Breast epithelium (tissue), 4 donors: Measurements from ENCODE around the gene MAD2L1BP. TPM values are rescaled to one million over a fixed set of nuclear protein-coding genes. Genes with fewer than 3 reads are reported as not detected.

Experiments used
- DNase-seq, 2 donors: peaks; one replicate each; pipeline ENCODE4 v3.0.0-alpha.2; 2019; ENCODE audit warnings: low spot score in 2 of 2
- H3K27ac ChIP-seq, 2 donors: fragments of 200-600 bp; sonication (generic) in 1 of 2; one replicate each; pipeline ENCODE4 v1.5.1; 2016 to 2019; ENCODE audit warnings: mild to moderate bottlenecking in 1 of 2
- H3K27me3 ChIP-seq, 2 donors: fragments of 200-600 bp; sonication (generic) in 1 of 2; one replicate each; pipeline versions ENCODE4 v1.5.1 to v1.6.0; 2017 to 2019; ENCODE audit warnings: control low read depth in 1 of 2, mild to moderate bottlenecking in 1 of 2
- H3K36me3 ChIP-seq: fragments of 200-600 bp; one replicate; pipeline ENCODE4 v1.5.1; 2019
- H3K4me1 ChIP-seq, 2 donors: fragments of 200-600 bp; sonication (generic); one replicate each; pipeline ENCODE4 v1.5.1; 2016 to 2019; ENCODE audit warnings: control low read depth in 1 of 2
- H3K4me3 ChIP-seq, 3 donors: fragments of 200-600 bp; sonication (generic); 1 replicate in 2 of 3; 2 replicates in 1 of 3; pipeline ENCODE4 v1.5.1; 2016 to 2019; ENCODE audit warnings: mild to moderate bottlenecking in 3 of 3, moderate library complexity in 2 of 3
- H3K9me3 ChIP-seq, 2 donors: fragments of 200-600 bp; sonication (generic) in 1 of 2; one replicate each; pipeline ENCODE4 v1.5.1; 2016 to 2019; ENCODE audit warnings: control low read depth in 1 of 2
- POLR2A ChIP-seq: fragments of 450-650 bp; IDR thresholded peaks from one replicate; pipeline ENCODE4 v1.6.1; 2016; ENCODE audit warnings: antibody characterized with exemption, mild to moderate bottlenecking, moderate library complexity
- POLR2AphosphoS5 ChIP-seq, 3 donors: sonication (generic); formaldehyde crosslinking; IDR thresholded peaks; one replicate each; pipeline ENCODE4 v1.6.1; 2017; ENCODE audit warnings: antibody characterized with exemption in 3 of 3
- intact Hi-C: fragments of 100-400 bp; cut with DNase I; formaldehyde crosslinking; loops from one replicate; pipeline ENCODE4 v1.15.1; 2023; ENCODE audit warnings: low total_unique reads
- total RNA-seq, 3 donors: library from RNA; depleted of rRNA; stranded (reverse); fragments of >200 nt; gene quantifications; one replicate each; pipeline ENCODE4 v1.1.0, GENCODE V29; 2016
- TF ChIP-seq, protein P1 (sequence below), 3 donors: fragments of 450-650 bp; IDR thresholded peaks; one replicate each; pipeline ENCODE4 v1.5.1; 2016 to 2017; ENCODE audit warnings: antibody characterized with exemption in 3 of 3, mild to moderate bottlenecking in 3 of 3, moderate library complexity in 3 of 3

The MAD2L1BP gene
- total RNA-seq, 3 donors from 2014 or later = 33.4 to 53.0 (median 33.4) TPM

DNA sequence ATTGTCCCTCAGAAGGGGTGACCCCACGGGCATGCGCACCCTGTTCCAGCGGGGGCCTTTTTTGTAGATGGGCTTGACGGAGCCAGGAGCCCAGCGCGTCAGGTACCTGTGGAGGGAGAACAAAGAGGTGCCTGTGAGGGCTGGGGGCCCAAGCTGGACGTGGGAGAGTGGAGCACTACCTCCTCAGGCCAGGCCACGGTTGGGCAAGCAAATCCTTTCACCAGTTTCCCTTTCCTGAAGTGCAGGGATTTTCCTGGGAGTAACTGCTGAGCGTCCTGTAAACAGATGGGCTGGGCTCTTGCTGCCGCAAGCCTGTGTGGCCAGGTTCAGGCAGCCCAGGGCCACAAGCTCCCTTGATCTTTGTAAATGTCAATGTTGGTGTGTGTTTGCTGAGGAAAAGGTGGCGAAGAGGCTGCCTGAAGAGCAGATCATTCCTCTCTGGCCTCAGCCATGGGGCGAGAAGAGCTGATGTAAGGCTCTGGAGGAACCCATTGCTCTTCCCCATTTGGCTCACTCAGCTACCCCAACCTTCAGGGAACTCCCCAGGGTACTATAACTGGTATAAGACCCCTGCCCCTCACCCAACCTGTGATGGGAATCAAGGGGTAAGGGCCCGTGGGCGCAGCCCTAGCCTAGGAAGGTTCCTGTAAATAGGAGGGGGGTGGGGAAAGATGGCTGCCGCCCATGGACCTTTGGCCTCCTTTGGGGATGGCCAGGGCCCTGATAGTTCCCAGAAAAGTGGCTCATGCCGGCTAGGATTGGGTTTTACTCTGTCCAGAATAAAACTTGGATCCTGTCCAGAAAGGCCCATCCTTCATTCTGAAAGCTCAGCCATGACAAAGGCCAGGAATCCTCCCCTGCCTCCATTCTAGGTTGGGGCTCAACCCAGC is 36.4 kb downstream of the MAD2L1BP start:
- Histone ChIP-seq H3K27ac (peak overlapping the region; percentile 34 to 70), H3K27me3 (no peaks in the 10 kb centered on the region), H3K9me3 (no peaks in the 10 kb centered on the region), H3K4me1 (peaks cover 3 to 16% of the 10 kb centered on the region in 2 donors), H3K36me3 (no peaks in the 10 kb centered on the region), H3K4me3 (no peak overlapping the region)
- DNase-seq = peak; percentile 32 to 64
- TF ChIP-seq POLR2AphosphoS5 (IDR thresholded peaks at IDR 0.05) (peak in 1 of 3 donors; percentile 36), POLR2A (no peak)
- TF ChIP-seq, protein P1, sequence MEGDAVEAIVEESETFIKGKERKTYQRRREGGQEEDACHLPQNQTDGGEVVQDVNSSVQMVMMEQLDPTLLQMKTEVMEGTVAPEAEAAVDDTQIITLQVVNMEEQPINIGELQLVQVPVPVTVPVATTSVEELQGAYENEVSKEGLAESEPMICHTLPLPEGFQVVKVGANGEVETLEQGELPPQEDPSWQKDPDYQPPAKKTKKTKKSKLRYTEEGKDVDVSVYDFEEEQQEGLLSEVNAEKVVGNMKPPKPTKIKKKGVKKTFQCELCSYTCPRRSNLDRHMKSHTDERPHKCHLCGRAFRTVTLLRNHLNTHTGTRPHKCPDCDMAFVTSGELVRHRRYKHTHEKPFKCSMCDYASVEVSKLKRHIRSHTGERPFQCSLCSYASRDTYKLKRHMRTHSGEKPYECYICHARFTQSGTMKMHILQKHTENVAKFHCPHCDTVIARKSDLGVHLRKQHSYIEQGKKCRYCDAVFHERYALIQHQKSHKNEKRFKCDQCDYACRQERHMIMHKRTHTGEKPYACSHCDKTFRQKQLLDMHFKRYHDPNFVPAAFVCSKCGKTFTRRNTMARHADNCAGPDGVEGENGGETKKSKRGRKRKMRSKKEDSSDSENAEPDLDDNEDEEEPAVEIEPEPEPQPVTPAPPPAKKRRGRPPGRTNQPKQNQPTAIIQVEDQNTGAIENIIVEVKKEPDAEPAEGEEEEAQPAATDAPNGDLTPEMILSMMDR (IDR thresholded peaks at IDR 0.05) = no peak
- intact Hi-C loops = loop anchor here (1.0 kb wide), 1 partner anchor 401 kb away; no protein-coding TSS in a partner anchor

DNA sequence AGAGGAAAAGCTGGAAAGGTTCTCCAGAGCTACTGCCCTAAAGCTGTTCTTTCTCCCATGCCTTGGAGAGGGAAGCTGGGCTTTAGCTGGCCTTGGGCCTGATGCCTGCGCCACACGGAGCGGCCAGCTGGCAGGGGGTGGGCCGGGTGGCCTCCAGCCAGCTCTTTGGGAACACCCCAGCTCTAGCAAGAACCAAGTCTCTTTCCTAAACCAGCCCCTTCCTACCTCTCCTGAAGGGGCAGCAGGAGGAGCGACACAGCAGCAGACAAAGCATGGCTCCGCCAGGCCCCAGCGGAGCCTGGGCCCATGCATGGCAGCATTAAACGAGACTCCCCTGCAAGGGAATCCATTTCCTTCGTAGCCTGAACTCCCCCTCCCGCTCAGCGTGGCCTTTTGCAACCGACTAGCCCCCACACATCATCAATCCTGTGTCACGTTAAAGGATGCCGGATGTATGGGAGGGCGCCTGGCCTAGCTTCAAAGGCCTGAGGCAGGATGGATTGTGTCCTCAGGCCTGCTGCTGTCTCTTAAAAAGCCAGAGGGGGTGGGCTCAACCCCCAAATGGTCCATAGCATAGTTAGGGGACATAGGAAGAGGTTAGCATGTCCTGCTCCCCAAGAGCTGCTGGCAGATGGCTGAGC is 37.9 kb downstream of the MAD2L1BP start:
- TF ChIP-seq POLR2AphosphoS5 (IDR thresholded peaks at IDR 0.05) = no peak
- TF ChIP-seq, protein P1 (IDR thresholded peaks at IDR 0.05) = no peak
- no peak for TF ChIP-seq POLR2A
- H3K27ac ChIP-seq = peak overlapping the region in 1 of 2 donors; percentile 30
- intact Hi-C loops = no loop called here

DNA sequence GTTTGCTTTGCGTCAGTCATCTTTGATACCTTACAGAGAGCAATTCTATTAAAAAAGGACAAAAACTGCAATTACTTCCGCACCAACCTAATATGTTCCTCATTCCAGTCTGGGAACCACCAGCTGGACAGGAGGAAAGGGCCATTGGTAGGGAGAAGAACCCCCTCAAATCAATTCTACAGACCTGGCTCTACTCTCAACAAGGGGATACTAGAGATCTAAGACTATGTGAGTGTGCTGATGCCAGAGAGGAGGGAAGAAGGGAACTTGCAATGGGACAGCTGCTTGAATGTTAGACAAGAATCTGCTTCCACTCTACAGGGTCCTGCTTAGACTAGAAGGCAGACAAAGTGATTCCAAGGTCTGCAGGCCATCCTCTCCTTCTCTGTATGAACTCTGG is 38.7 kb downstream of the MAD2L1BP start:
- H3K36me3 ChIP-seq = no peaks in the 10 kb centered on the region
- intact Hi-C loops = no loop called here

More for the DNA sequence above, 37.9 kb downstream of the MAD2L1BP start:
- no peak overlapping the region for H3K4me3 ChIP-seq
- no peaks in the 10 kb centered on the region for H3K36me3 ChIP-seq
- no peaks in the 10 kb centered on the region for H3K9me3 ChIP-seq
- no peaks in the 10 kb centered on the region for H3K27me3 ChIP-seq
- H3K4me1 ChIP-seq = peaks cover 0 to 5% of the 10 kb centered on the region in 2 donors
- DNase-seq = no peak

DNA sequence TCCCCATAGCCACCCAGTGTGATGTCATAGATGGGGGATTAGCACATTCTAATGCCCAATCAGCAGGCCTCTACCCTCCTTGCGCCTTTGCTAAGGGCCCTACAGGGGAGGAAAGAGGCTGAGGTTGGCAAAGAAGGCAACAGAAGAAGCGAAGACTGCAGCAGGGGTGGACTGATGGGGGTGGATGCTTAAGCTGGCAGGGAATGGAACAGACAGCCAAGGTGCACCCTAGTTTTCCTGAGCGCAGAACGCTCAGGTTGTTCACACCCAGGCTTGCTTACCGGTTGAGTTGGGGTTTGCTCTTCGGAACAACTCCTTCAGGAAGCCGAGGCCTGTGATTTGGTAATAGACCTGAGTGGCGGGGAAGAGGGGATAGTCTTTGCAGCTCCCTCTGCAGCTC is 39.3 kb downstream of the MAD2L1BP start:
- no peaks in the 10 kb centered on the region for H3K27me3 ChIP-seq
- no peaks in the 10 kb centered on the region for H3K4me1 ChIP-seq
- TF ChIP-seq POLR2A (no peak), POLR2AphosphoS5 (IDR thresholded peaks at IDR 0.05) (no peak)
- TF ChIP-seq, protein P1 (IDR thresholded peaks at IDR 0.05) = no peak
- H3K27ac ChIP-seq = no peak overlapping the region
- no peaks in the 10 kb centered on the region for H3K36me3 ChIP-seq
- no peak for DNase-seq
- H3K4me3 ChIP-seq = no peak overlapping the region
- intact Hi-C loops = no loop called here
- H3K9me3 ChIP-seq = no peaks in the 10 kb centered on the region

More for the DNA sequence above, 38.7 kb downstream of the MAD2L1BP start:
- Histone ChIP-seq H3K4me3 (no peak overlapping the region), H3K4me1 (no peaks in the 10 kb centered on the region), H3K27me3 (no peaks in the 10 kb centered on the region), H3K9me3 (no peaks in the 10 kb centered on the region), H3K27ac (peak overlapping the region in 1 of 2 donors; percentile 12)
- TF ChIP-seq, protein P1 (IDR thresholded peaks at IDR 0.05) = no peak
- TF ChIP-seq POLR2A (no peak), POLR2AphosphoS5 (IDR thresholded peaks at IDR 0.05) (no peak)
- DNase-seq = no peak
